GM21825 (cell line): Measurements from ENCODE around the gene SQSTM1.

Source experiments
- ATAC-seq: cut with Tn5 transposase; IDR thresholded peaks from one replicate; pipeline ENCODE4 v1.9.1; 2021; ENCODE audit warnings: mild to moderate bottlenecking, moderate library complexity; ENCODE audit not compliant: unreplicated experiment

The SQSTM1 gene

DNA sequence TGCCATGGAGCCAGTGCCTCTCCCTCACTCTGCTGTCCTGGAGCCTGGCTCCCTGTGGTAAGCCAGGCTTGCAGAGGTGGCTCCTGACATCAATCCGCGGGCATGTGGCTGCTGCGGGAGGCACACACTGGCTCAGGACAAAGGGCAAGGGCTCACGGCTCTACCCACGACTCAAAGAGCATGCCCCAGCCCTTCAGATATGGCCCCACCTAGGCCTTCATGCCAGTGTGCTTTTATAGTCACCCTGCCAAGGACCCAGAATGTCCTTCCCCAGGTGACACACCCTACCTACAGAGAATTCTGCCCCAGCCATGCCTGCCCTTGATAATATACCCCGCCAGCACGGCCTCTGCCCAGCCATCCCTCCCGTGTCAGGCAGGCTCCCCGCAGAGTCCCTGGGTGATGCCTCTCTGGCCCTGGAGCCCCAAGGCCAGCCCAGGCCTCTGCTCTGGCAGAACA, 15.6 kb upstream of the SQSTM1 start:
- ATAC-seq: no peak

DNA sequence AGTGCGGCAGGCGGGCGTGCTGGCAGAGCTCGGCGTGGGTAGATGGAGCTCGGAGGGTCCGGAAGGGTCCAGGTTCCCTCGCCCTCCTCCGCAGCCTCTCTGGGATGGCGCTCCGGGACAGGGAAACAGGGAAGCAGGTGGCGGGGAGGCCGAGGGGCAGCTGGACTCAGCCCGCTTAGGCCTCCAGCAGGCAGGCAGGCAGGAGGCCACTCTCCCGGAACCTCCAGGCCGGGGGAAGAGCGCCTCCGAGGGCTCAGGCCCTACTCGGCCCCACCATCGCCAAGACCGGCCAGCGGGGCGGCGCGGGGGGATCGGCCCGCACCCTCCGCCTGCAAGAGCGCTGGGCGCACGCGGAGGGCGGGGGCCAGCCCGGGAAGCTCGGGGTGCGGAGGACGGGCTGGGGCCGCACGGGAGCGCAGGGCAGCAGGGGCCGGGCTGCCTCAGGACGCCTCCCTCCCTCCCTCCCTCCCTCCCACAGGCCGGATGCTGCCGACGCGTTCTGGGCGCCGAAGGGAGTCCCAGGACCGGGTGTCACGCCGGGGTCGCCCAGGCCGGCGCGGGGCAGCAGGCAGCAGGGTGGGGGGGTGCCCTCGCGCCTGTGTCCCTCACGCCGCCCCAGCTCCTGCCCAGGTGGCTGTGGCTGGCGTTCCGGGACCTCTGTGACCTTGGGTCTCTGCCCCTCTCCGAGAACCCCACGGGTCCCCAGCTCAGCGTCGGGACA, 15.0 kb upstream of the SQSTM1 start:
- no peak for ATAC-seq

- ATAC-seq: peak; percentile 47
Observed at GRCh38 chr5:179806250-179807048, 14.3 kb upstream of the SQSTM1 start, which contains the start of gene MGAT4B. MGAT4B (minus strand) TSS chr5:179806866; CDS start chr5:179806583, 283 bp downstream.

DNA sequence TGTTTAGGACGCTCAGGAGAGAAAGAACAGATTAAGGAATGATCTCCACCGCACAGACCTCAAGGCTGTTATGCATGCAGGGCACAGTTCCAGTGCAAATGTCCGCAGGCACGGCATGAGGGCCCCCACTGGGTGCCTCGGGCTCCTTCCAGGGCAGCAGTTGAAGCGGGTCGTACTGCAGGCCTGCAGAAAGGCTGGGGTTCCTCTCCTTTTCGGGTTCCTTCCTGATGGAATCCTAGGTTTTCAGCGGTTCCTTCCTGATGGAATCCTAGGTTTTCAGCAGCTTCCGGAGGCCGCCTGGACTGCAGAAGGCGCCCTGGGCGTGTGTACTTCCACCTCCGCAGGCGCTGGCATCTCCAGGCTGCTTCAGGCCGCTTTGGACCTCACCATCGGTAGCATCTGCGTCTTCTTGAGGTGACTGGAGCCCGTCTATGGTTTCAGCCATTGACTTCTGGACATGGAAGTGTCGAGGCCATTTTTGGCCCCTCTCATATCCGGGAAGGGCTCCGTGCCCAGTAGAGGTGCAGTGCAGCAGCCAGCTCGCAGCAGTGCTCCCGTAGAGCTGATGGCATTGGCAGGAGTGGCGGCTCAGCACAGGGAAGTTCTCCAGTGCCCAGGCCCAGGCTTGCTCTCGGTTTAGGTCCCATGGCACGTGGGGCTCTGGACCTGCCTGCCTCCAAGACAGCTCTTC, 8.4 kb upstream of the SQSTM1 start:
- no peak for ATAC-seq

DNA sequence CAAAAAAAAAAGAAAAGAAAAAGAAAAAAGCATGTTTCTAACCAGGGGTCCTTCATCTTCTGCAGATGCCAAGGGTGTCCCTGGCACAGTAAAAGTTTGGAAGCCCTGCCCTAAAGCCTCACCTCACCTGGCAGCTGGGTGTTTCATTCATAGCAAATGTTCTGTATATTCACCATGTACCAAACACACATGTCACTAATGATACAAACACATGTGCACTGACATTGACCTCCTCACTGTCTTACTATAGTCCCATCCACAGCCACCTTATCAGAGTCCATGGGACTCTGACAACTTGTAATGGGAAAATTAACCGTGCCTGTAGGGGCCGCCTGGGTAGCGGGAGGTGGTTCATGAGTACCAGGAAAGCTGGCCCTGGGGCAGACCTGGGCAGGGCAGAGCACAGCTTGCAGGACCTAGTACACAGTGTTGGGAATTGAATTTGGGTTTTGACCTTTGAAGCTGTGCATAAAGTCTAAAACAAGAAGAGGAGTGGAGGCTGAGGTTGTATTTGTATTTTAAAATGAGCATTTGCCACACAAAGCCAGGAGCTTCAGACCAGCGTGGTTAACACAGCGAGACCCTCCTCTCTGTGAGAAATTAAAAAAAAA, 7.6 kb upstream of the SQSTM1 start:
- no peak for ATAC-seq

- no peak for ATAC-seq
Observed at GRCh38 chr5:179814090-179814489, 6.6 kb upstream of the SQSTM1 start.

GRCh38 chr5:179815491-179816249, 5.0 kb upstream of the SQSTM1 start:
- ATAC-seq: no peak

DNA sequence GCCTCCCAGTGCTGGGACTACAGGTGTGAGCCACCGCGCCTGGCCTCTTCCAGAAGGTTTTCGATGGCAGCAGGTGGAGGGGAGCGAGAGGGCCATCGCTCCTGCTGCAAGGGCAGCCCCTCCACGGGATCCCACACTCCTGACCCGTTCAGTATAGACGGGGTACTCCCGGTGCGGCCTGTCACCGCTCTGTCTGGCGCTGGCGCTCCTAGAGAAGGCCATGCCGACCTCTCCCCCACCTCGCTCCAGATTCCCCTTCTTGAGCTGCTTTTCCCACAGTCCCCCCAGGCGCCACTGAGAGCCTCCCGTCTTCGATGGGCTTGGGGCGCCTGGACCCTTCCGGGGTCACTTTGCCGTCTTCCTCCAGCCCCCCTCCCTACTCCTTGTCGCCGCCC, 4.3 kb upstream of the SQSTM1 start:
- no peak for ATAC-seq

GRCh38 chr5:179816796-179817469, 3.8 kb upstream of the SQSTM1 start:
- no peak for ATAC-seq

DNA sequence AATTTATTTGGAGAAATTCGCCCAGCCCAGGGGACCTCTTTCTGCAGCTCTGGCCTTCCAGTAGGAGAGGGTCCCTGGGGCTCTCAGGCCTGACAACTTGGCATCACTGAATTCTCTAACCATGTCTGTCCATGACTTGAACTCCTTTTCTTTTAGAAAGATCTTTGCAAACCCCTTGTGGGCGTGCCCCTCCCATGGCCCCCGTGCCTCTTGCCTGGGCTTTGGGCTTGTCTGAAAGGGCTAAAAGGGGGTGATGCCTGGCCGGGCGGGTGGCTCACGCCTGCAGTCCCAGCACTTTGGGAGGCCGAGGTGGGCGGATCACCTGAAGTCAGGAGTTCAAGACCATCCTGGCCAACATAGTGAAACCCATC, 3.2 kb upstream of the SQSTM1 start:
- no peak for ATAC-seq

GRCh38 chr5:179817890-179818745, 2.6 kb upstream of the SQSTM1 start:
- ATAC-seq: no peak

GRCh38 chr5:179818746-179819295, 1.9 kb upstream of the SQSTM1 start:
- ATAC-seq: peak; percentile 59

- ATAC-seq: peak; percentile 21
Observed at GRCh38 chr5:179819296-179820126, 1.2 kb upstream of the SQSTM1 start.

- no peak for ATAC-seq
Observed at GRCh38 chr5:179820127-179820482, 600 bp upstream of the SQSTM1 start.

DNA sequence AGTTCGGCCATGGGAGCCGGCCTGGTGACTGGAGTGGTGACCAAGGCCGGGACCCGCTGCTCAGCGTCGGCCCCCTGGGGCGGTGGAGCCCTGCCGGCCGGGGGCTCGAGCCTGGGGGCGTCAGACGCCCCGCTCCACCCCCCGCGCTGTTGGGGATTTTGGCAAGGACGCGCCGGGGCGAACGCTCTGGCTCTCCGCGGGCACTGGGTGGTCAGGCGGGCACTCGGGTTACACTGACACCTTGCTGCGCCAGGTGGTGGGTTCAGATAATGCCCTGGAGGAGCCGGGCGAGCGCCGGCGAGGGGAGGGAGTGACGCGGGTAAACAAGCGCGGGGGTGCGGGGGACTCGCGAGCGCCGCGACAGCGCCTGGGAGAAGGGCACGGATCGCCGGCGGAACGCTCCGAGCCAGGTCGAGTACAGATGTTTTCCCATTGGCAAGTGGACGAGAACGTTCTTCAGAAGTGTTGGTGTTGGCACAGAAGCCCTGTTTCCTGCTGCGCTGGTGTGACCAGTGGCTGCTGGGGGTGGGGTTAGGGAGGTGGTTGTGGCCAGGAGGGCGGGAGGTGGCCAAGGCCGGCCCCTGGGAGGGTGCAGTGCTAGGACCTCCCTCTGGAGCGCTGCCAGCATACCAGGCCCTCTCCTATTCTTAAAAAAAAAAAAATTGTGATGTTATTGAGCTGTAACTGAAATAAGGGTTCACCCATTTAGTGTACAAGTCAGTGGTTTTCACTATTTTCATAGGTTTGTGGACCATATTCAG, 773 bp downstream of the SQSTM1 start:
- peak; percentile 42 for ATAC-seq

DNA sequence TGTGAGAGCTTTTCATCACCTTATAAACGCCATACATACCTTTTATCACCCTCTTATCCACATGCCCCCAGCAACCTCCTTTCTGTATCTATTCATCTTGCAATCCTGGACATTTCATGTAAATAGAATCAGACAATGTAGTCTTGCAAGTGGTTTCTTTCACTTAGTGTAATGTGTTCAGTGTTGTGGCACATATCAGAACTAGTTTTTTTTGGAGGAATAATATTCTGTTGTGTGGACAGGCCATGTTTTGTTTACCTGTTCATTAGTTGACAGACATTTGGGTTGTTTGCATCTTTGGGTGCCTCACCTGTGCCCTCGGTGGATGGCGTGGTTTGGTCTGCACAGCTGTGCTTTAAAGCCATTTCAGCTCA, 1.3 kb downstream of the SQSTM1 start:
- ATAC-seq: no peak

DNA sequence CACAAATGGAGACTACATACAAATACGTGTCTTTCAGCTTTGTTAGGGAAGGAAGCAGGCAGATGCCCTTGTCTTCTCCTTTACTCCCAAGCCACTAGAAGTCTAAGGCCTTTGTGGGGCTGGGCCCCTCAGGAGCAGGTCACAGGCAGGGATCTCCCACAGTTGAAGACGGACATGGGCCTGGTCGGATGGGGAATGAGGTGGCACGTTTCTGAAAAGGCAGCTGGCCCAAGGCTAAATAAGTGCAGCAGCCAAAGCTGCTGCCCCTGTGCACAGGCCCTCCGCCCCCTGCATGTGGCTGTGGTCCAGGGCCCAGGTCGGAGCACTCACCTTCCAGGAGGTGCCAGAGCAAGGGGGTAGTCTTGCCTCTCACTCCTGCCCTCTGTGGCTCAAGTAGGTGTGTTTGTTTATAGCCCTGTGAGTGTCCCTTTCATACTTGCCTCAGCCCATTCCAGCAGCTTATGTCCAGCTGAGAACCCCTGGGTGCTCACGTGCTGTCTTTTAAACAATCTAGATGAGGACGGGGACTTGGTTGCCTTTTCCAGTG, 1.8 kb downstream of the SQSTM1 start:
- no peak for ATAC-seq
